IPS DF 4.7 (cell line): ENCODE results near the gene PIGU.

ENCODE experiments used
- DNase-seq: peaks from one replicate; pipeline ENCODE4 v3.0.0-alpha.2; 2013; ENCODE audit warnings: low spot score; ENCODE audit errors: extremely low read depth

PIGU gene

DNA sequence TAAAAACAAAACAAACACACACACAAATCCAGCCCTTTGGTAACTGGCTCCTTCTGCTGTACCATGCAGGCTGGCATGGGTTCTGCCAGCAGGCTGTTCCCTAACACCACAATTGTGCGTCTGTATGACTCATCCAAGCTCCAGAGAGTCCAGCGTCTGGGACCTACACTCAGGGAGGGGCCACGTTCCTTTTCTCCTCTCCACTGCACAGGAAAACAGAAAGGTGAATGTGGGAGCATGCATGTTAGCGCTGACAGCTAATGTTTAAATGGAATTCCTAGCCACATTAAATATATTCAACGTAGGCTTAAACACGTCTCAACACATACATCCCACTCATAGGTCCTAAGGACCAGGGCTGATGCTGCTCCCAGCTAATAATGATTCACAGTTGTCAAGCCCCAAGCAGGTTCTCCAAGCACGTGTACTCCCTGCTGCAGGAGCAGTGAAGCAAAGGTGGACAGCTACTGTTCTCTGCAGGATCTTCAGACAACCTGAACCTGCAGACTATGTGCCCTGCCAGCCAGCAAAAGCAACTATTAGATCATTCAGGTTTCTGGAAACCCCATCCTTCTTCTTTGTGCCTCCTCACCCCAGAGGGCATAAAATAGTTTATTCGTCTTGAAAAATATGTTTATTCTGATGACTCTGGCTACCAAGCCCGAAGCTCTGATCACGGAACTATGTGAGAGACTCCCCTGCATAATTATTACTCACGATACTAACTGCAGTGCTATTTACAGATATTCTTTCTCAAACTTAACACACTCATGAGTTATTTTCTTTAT, 97.5 kb downstream of the PIGU start:
- DNase-seq = no peak

DNA sequence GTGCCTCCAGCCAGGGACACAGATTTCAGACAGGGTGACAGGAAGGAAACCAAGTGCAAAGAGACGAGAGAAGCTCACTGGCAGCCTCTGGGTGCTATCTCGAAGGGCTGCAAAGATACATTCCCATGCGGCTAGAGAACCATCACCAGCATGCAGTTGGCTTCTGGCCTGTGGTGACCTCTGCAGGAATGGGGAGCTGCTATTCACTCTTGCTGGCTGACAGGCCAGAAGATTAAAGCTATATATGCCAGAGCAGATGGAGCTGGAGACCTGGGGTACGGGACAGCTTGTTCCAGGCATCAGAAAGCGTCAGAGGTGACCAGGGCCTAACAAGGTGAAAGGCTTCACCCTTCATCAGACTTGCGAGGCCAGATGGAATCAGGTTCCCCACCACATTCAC, 98.4 kb downstream of the PIGU start:
- no peak for DNase-seq

DNA sequence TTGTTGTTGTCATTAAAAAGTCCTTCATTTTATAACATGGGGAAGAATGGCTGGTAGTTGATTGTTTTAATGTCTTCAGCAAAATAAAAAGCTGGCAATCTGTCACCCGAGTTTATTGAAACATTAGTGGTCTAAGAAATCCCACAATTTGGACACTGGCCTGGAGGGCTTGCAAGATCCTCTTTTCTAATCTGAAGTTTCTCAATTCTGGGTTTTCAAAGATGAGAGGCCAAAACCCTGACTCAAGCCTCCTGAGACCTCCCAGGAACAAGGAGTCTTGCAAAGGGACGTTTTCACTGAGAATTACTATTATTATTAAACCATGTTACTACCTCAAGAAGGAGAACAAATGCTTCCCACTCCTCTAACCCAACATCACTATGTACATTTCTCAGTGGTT, 98.9 kb downstream of the PIGU start:
- no peak for DNase-seq

DNA sequence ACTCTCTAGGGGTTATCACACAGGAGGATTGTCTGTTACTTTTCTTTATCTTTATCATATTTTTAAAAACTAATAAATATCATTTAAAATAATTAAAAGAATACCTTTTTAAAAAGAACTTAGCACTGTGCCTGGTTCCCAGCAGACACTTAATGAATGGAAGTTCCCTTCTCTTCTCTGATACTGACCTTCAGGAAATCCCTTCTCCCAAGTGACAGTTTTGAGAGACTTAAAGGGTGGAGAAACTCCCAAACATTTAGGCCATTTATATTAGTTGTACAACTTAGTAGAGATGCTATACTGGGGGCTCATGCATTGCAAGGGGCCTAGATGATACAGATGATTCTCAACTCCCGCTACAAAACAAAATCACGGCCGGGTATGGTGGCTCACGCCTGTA, 99.8 kb downstream of the PIGU start:
- no peak for DNase-seq

DNA sequence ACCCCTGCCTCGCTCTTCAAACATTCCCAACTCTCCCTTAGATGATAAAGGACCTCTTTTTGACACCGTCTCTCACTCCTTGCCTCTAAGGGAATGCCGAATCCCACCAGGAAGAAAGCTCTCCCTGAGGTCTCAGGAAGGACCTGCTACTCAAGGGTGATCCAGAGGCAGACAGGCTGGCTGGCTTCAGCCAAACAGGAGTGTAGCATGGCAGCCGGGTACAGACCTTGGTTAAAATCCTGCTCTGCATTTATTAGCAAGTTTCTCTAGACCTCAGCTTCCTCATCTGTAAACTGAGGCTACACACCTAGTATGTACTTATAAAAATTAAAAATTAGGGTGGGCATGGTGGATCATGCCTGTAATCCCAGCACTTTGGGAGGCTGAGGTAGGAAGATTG, 101.1 kb downstream of the PIGU start:
- DNase-seq = no peak

DNA sequence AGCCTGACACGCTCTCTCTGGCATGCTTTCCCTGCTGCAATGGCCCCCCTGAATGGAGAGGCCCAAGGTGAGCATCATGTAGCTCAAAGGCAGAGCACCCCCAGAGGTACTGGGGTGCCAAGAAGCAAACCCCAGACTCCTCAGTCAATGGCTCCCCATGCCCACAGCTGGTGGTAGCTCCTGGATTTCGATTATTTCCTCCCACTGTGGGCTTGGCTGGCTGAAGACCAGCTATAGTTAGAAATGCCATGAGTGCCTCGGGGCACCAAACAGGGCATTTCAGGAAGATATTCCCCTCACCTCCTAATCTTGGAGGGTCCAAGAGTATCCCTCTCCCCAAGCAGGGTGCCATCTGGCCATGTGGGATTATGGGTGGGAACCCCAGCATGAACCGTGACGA, 101.6 kb downstream of the PIGU start:
- no peak for DNase-seq

DNA sequence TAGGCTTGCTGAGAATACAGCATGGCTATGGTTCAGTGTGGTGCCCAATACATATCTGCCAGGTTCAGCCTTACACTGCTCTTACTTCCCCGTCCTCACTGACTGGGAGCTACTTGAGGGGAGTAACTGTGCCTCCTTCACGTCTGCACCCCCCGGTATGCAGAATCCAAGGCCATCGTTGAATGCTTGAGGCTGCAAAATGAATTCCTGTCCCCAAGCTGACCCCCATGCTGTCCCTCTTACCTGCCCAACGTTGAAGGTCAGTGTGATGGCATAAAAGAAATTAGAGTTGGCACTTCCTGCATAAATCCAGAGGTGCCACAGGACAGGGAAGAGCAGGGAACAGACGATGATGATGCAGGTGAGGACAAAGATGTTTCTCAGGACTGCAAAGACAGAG, 102.0 kb downstream of the PIGU start:
- DNase-seq = no peak

DNA sequence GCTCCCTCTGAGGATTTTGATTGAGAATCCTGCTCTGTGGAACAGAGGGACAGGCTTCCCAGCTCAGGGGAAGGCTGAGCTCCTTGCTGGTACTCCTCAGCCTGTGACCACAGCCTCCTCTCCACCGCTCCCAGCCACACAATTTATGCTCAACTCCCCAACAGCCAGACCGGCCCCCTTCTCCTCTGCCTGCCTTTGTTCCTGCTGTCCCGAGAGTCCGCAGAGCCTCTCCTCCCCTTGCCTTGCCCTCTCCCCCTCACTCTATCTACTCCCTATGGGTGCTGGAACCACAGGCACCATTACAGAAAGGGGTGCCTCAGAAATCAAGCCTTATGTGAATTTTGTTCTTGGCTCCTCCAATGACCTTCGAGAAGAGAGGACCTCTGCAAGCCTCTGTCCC, 102.5 kb downstream of the PIGU start:
- DNase-seq = no peak

DNA sequence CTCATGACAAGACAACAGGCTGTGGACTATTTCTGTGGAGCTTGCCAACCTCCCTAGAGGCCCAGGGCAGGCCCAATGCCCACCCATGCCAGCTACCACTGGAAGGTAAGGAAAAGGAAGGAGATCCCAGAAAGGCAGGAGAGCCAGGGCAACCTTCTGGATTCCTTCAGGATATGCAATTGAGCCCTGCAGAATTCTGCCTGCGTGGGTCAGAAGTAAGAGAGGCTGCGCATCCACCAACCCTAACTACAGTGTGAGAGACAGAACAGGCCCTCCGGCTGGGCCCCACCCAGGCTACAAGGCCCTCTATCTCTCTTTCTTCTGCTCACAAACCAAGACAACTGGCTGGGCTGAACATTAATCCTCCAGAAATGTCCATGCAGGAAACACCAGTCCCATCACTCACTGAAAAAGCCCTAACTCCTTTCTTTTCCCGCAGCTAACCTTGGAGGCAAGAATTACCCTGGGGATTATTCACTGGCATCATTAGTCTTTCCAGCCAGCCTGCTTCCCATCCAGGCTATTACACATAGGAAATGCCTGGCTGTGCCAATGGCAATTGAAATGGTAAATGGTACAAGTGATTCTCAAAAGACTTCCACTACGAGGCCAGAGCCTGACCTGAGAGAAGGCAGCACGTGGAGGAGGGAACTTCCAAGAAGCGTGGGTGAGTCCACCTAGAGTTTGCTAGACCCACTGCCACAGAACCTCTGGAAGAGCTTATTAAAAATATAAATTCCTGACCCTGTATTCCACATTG, 103.2 kb downstream of the PIGU start:
- no peak for DNase-seq

DNA sequence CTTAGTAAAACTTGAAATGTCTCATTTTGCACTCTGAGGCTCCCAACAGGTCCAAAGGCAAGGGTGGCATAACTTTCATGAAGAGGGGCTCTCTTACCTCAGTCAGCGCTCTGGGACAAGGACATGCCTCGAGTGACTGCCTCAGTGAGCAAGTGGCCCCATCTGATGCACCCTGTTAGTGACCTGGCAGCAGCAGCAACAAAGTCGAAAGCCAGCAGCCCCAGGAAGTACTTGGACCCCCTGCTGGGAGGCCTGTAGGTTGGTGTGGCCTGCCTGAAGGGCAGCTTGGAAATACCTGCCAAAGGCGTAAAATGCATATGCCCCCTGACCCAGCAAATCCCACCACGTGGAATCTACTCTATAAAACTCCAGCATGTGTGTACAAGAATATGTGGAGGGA, 105.1 kb downstream of the PIGU start:
- DNase-seq = no peak

DNA sequence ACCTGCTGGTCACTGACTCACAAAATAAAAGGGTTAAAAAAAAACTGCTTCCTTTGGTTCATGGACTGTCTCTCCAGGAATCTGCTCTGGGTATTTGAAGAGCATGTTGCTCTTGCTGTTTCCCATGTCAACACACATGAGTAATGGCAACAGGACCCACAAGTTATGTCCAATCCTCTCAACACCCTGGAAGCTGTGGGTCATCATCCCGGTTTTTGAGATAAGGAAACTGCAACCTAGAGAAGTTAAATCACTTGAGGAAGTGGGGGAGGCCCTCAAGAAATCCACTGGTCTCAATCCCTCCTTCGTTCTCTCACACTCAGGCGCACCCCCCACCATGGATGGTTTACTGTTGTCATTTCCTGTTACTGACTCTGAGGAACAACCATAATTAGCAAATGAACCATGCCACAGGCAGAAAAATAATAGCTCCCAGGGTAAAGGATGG, 106.0 kb downstream of the PIGU start:
- no peak for DNase-seq

DNA sequence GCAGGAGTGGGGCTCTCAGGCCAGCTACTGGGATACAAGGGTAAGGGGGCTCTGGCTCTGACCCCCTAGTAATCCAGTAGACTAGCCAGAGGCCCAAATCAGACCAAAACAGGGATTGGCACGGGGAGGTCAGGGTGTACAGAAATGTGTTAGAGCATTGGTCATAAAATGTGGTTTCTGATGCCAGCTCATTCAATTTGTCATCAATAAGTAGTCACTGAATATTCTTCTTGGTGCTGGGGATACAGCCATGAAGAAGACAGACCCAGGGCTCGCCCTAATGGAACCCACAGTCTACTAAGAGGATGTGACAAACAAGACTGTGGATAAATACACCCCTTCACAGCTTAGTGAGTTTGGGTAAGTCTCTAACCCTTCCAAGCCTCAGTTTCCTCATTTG, 107.3 kb downstream of the PIGU start:
- DNase-seq = no peak

DNA sequence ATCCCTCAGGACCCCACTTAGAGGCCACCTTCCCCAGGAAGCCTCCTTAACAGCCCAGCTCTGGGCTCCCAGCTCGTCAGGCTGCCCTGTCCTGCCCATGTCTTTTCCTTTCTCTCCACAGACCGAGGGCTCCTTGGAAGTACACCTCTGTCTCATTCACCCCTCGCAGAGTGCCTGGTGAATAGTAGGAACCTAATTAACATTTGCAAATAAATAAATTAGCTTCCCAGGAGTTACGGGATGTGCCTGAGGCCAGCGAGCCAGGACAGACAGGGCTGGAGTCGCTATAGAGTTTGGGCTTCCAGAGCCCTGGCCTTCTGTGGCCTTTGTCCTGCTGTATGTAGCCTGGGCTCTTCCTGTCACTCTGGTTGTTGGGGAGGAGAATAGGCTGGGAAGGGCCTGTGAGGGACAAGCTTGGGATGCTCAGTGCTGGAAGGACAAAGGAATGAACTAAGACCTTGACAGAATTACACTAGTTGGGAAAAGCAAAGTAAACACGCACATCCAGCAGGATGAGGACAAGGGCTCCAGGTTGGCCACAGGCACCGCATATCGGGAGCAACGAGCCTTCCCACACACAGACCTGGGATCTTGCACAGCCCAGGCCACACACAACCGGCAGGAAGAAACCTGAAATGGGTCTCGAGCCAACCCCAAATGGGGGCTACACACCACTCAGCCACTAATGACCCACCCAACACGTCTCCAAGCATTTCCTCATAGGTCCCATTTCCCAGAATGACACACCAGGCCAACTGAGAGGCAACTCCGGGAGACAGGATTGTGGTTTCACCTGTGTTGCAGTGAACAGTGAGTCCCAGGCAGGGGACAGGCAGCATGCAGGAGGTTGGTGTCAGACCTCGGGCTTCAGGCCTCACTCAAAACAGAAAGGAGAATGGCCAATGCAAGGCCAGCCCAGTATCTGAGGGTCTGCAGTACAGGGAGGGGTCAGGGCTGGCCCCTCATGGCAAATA, 108.7 kb downstream of the PIGU start:
- no peak for DNase-seq

DNA sequence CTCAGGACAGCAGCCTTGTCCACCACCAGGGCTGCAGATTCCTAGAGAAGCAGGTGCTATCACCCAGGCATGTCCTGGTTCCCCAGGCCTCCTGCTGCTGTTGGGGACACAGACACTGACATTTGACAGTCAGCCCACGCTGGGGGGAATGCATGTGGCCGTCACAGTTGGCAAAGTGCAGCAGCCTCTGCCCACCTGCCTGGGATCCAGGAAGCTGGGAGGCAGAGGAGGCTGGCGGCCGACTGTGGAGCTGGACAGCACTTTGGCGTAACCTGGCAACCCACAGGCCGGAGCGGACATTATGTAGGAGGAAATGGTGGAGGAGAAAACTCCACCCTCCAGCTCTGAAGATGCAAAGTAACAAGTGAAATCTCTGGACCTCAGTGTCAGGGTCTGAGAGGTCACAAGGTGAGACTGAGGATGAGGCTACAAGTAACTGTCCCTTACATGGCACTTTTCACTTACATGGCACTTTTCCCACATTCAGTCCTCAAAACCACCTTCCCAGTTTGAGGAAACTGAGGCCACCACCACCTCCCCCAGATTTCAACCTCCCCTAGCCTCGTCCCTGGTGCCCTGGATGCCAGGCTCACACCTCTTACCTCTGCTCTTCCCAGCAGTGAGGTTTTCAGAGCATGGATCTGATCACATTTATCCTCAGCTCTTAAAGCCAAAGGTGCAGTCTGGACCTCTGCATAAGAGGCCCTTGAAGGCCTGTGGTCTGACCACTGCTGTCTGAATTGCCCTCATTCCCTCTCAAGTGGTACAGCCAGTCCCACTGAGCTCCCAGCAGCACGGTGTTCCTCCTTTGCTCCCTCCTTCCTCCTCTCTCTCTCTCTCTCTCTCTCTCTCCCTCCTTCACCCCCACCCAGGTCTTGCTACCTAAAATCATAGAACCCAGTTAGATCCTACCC, 109.7 kb downstream of the PIGU start:
- no peak for DNase-seq

DNA sequence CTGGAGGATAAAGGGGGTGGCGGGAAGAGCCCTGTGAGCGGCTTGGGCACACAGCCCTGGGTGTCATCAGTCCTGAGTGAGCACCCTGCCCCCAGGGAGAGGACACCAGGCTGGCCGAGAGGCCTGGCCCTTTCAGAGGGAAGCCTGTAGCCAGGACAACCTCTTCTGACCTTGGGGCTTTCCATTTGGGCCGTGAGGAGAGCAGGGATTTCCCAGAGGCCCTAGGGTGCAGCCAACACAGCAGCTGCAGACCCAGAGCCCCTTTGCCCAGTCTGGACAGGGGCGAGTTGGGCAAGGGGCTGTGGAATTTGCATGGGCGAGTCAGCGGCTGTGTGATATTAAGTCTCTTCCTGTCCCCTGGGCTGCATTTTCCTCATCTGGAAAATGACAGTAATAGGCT, 112.1 kb downstream of the PIGU start:
- DNase-seq = no peak

DNA sequence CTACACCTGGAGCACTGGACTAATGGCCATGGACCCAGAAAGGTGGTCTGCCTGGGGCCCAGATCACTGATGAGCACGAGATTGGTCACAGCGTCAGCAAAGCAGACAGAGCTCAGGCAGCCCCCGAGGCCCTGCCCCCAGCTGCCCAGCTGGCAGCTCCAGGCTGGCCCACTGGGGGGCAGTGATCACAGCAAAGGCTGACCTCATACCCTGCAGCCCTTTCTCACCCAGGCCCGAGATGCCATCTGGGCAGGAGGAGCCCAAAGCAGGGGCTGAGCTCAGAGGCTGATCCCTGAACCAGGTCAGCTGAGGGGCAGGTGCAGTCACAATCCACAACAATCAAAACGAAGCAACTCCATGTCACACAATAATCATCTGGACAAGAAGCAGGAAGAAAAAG, 114.3 kb downstream of the PIGU start:
- DNase-seq = no peak

DNA sequence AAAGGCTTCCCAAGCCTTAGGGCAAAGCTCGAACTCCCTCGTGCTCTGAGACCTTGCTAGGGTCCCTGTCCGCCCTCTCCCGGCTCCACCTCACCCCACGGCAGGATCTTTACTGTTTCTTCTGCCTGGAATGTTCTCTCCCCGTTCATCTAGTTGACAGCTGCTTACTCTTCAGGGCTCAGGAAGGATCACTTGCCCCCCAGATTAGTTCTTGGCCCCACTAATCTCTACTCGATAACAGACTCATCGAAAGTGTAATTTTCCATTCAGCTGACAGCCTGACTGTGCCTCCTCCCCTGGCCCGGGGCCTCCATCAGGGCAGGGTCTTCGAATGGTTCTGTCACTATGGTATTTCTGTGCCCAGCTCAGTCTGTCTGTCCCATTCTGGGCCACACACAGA, 115.2 kb downstream of the PIGU start:
- DNase-seq = no peak

DNA sequence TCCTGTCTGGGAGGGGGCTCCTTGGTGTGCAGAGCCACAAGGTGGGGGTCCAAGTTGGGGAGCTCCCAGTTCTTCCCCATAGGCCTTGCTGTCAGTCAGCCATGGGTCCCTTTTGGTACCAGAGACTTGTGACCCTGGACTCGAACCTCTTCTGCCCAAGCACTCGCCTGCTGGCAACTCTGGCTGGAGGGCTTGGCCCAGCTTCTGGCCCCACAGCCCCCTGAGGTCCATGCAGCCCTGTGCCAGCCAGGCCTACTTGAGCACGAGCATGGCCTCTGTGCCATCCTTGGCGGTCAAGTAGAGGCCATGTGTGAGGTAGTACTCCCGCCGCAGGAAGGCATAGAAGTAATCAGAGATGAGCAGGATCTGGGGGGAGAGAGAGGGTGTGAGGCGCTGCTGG, 116.3 kb downstream of the PIGU start:
- DNase-seq = no peak

DNA sequence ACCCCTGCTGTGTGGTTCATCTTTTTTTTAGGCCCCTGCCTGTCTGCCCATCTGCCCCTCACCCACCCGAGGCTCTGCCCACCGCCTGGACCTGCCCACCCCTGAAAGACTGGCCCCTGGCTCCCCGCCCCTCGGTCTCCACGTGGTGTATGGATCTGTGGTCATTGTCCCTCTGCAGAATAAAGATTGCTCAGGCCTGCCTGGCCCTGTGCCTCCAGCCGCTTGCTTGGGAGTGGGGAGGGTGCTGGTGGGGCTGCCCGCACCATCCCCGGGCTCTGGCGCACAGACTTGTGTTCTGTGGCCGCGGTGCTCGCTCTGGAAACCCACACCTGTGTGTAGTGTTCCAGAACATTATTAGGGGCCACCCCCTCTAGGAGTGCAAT, 116.8 kb downstream of the PIGU start:
- no peak for DNase-seq

DNA sequence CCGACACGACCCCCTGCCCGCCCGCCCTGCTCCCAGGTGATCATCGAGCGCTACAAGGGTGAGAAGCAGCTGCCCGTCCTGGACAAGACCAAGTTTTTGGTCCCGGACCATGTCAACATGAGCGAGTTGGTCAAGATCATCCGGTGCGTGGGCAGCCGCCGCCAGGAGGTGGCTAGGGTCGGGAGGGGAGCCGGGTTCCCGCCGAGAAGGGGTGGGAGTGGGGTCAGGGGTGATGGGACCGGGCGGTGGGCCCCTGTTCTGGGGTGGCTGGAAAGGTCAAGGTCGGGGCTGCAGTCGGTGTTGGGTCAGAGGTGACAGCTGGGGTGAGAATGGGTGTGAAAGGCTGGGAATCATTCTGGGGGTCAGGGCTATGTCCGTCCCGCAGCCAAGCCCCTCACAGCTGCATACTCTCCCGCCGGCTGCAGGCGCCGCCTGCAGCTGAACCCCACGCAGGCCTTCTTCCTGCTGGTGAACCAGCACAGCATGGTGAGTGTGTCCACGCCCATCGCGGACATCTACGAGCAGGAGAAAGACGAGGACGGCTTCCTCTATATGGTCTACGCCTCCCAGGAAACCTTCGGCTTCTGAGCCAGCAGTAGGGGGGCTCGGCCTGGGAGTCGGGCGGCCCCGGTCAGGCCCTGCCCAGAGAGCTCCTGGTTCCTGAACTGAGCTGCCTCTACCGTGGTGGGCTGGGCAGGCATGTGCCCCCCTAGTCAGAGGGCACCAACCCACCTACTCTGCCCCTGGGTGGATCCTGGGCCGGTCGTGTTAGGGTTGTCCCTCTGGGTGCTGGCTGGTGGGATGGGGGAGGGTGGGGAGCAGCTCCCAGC, 117.4 kb downstream of the PIGU start:
- no peak for DNase-seq
